ENCODE results near the gene IZUMO2. TPM values are rescaled to one million over a fixed set of nuclear protein-coding genes. Genes with fewer than 3 reads are reported as not detected.

The IZUMO2 gene
- total RNA-seq, 2 donors from 2014 or later = not detected

DNA sequence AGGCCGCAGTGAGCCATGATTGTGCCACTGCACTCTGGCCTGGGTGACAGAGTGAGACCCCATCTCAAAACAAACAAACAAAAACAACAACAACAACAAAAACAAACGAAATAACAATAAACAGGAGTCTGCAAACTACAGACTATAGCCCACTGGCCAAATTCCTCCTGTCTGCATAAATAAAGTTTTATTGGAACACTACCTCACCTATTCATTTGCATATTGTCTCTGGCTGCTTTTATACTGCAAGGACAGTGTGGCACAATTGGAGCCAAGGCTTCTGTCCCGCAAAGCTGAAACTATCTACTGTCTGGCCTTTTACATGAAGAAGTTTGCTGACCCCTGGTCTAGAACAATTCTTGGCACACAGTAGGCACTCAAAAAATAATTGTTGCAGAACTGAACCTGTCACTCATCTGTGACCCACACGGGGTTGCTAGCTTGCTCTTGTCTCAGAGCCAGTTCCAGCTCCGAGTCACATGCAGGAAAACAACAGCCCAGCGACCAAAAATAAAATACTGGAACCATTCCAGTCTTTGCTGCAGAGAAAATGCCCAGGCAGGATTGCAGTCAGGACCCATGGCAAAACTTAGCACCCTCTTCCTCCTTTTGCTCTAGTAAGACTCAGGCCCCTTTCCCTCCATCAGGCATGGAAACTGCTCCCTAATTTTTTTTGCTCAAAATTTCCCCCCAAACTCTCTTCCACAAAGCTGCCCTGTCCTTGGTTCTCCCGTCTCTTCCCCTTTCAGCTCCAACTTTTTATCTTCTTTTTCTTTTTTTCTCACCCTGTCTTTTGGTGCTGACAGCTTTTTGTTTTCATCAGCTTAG is 35.6 kb upstream of the IZUMO2 start:
- no peak overlapping the region for H3K27ac Mint-ChIP-seq
- no peaks in the 10 kb centered on the region for H3K4me1 Mint-ChIP-seq (ENCODE audit: low read depth)

DNA sequence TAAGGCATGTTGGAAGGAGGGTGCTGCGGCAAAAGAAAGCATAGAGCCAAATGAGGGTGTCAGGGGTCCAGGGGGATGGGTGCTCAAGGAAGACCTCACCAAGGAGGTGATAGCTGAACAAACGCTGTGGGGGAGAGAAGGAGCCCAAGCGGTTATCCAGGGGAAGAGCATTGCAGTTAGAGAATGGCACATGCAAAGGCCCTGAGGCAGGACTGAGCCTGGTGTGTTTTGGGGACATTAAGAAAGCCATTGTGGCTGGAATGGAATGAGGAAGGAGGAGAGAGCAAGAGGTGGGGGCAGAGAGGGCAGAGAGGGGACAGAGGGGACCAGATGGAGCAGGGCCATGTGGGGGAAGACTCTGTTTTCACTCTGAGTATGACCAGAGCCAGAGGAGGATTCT is 34.3 kb upstream of the IZUMO2 start:
- DNase-seq (no peak), ATAC-seq (replicated peaks in 1 of 2) (no peak)
- H3K4me3 Mint-ChIP-seq = no peak overlapping the region
- H3K4me1 Mint-ChIP-seq (ENCODE audit: low read depth) = no peaks in the 10 kb centered on the region
- H3K36me3 Mint-ChIP-seq (ENCODE audit: insufficient read depth in 2 of 2) = peaks cover 0 to 4% of the 10 kb centered on the region in 2 donors
- no peak overlapping the region for H3K27ac Mint-ChIP-seq
- H3K9me3 Mint-ChIP-seq = no peaks in the 10 kb centered on the region
- H3K27me3 Mint-ChIP-seq (ENCODE audit: low read depth) = peaks cover 47% of the 10 kb centered on the region

More for the DNA sequence above, 35.6 kb upstream of the IZUMO2 start:
- Mint-ChIP-seq H3K4me3 (no peak overlapping the region), H3K36me3 (ENCODE audit: insufficient read depth in 2 of 2) (peaks cover 0 to 4% of the 10 kb centered on the region in 2 donors), H3K27me3 (ENCODE audit: low read depth) (peaks cover 46% of the 10 kb centered on the region), H3K9me3 (no peaks in the 10 kb centered on the region)
- no peak for ATAC-seq (replicated peaks in 1 of 2)
- DNase-seq = no peak

DNA sequence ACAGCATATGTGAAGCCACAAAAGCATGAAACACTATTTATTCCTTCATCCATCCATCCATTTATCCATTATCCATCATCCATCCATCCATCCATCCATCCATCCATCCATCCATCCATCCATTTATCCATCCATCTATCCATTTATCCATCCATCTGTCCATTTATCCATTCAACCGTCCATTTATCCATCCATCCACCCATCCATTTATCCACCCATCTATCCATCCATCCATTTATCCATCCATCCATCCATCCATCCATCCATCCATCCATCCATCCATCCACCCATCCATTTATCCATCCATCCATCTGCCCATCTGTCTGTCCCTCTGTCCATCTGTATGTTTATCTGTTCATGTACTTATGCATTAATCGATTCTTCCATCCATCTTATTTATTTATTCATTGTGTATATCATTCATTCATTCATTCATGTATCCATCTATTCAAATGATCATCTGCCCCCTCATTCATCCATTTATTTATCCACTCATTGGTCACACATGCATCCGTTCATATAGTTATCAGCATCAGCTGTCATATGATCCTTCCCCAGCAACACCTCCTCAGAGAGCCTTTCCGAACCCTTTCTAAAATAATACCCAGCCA is 33.3 kb upstream of the IZUMO2 start:
- Mint-ChIP-seq H3K4me1 (ENCODE audit: low read depth) (no peaks in the 10 kb centered on the region), H3K27ac (no peak overlapping the region), H3K36me3 (ENCODE audit: insufficient read depth in 2 of 2) (no peaks in the 10 kb centered on the region), H3K4me3 (no peak overlapping the region), H3K9me3 (no peaks in the 10 kb centered on the region), H3K27me3 (ENCODE audit: low read depth) (peaks cover 39% of the 10 kb centered on the region)
- no peak for DNase-seq
- ATAC-seq (replicated peaks in 1 of 2) = no peak

DNA sequence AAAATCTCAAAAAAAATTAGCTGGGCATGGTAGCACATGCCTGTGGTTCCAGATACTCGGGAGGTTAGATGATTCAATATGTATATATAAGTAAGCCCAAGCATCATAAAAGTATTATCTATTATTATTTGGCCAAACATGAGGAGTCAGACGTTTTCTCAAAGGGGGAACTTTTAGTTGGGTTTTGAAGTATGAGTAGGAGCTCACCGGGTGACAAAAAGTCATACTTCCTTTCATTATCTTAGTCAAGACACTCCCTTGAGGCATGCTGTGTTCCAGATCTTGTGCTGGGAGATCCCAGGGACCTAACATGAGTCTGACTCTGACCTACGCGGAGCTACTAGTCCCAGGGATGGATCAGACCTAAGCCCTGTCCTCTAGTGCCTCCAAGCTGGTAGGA is 32.1 kb upstream of the IZUMO2 start:
- H3K4me3 Mint-ChIP-seq = no peak overlapping the region
- DNase-seq (no peak), ATAC-seq (replicated peaks in 1 of 2) (no peak)
- no peaks in the 10 kb centered on the region for H3K9me3 Mint-ChIP-seq
- H3K36me3 Mint-ChIP-seq (ENCODE audit: insufficient read depth in 2 of 2) = no peaks in the 10 kb centered on the region
- peaks cover 31% of the 10 kb centered on the region for H3K27me3 Mint-ChIP-seq (ENCODE audit: low read depth)
- H3K4me1 Mint-ChIP-seq (ENCODE audit: low read depth) = no peaks in the 10 kb centered on the region
- H3K27ac Mint-ChIP-seq = no peak overlapping the region

DNA sequence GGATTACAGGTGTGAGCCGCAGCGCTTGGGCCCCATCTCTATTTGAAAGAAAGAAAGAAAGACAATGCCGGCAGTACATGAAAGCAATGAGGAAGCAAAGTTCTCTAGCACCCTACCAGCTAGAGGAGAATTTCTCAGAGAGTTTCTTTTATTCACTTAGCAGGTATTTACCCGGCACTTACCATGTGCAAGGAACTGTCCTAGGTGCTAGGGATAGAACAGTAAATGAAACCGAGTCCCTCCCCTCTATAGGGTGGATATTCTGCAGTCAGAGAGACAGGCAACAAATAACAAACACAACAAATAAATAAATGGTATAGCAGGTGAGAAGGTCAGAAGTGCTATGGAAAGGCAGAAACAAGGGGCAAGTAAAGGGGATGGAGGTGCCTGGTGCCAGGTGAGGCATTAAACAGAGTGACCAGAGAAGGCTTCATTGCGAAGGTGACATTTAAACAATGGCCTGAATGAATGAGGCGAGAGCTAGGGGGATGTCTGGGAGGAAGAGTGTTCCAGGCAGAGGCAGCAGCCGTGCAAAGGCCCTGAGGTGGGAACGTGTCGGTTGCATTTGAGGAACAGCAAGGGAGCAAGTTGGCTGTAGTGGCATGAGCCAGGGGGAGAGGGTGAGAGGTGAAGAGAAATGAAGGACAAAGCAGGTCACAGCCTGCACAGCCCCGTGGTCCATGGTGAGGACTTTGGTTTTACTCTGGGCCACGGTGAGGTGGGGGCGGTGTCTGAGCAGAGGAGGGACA is 29.6 kb upstream of the IZUMO2 start:
- Mint-ChIP-seq H3K9me3 (no peaks in the 10 kb centered on the region), H3K27me3 (ENCODE audit: low read depth) (peaks cover 26% of the 10 kb centered on the region), H3K4me1 (ENCODE audit: low read depth) (no peaks in the 10 kb centered on the region), H3K4me3 (no peak overlapping the region), H3K27ac (no peak overlapping the region), H3K36me3 (ENCODE audit: insufficient read depth in 2 of 2) (no peaks in the 10 kb centered on the region)
- ATAC-seq (replicated peaks in 1 of 2) = no peak
- no peak for DNase-seq

DNA sequence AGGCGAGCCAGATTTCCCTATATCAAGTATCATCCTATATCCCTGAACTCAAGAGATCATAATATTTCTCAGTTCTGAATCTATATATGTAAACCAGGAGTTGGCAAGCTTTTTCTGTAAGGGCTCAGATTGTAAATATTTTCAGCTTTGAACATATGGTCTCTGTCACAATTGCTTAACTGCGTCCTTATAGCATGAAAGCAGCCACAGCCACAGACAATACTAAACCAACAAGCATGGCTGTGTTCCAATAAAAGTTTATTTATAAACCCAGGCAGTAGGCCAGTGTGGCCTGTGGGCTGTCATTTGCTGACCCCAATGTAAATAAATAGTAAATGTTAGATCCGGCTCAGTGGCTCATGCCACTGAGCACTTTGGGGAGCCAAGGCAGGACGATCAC is 28.1 kb upstream of the IZUMO2 start:
- Mint-ChIP-seq H3K9me3 (peaks cover 0 to 2% of the 10 kb centered on the region in 2 donors), H3K36me3 (ENCODE audit: insufficient read depth in 2 of 2) (no peaks in the 10 kb centered on the region), H3K4me3 (no peak overlapping the region), H3K27me3 (ENCODE audit: low read depth) (peaks cover 18% of the 10 kb centered on the region), H3K27ac (no peak overlapping the region), H3K4me1 (ENCODE audit: low read depth) (no peaks in the 10 kb centered on the region)
- no peak for DNase-seq
- ATAC-seq (replicated peaks in 1 of 2) = no peak

DNA sequence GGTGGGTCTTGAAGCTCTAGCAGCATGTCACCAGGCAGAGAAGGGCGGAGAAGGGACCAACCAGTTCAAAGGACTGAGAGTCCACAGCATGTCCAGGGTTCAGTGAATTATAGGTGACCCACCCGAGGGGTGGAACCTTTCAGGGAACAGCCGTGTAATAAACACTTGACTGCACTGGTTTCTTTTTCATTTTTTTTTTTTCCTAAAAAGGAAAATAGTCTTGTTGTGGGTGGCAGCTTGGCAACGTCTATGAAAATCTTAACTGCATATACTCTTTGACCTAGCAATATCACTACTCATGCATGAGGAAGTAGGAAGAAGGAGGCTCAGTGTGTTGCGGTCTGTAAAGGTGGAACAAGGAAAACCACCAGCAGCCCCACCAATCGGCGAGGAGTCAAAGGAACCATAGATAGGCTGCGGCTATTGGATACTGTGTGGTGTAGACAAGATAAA is 27.4 kb upstream of the IZUMO2 start:
- H3K36me3 Mint-ChIP-seq (ENCODE audit: insufficient read depth in 2 of 2) = no peaks in the 10 kb centered on the region
- H3K9me3 Mint-ChIP-seq = peaks cover 0 to 2% of the 10 kb centered on the region in 2 donors
- H3K27ac Mint-ChIP-seq = no peak overlapping the region
- H3K27me3 Mint-ChIP-seq (ENCODE audit: low read depth) = peaks cover 11% of the 10 kb centered on the region
- DNase-seq (no peak), ATAC-seq (replicated peaks in 1 of 2) (no peak)
- no peak overlapping the region for H3K4me3 Mint-ChIP-seq
- no peaks in the 10 kb centered on the region for H3K4me1 Mint-ChIP-seq (ENCODE audit: low read depth)

DNA sequence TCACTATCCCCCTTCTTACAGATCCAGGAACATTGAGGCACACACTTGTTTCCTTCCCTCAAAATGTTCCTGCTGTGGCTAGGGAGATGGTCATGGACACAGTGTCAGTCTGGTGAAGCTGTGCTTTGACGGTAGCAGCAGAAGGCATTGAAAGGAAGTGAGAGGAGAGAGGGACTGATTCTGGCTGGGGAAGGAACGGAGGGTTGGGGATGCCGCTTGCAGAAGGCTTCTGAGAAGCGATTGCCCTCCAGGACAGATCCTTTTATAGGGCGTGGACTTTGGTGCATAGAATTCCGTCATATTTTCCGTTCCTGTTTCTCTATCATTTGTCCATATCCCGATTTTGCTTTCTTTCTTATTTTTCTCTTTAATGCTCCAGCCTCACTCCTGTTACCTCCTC is 26.2 kb upstream of the IZUMO2 start:
- Mint-ChIP-seq H3K4me1 (ENCODE audit: low read depth) (no peaks in the 10 kb centered on the region), H3K27me3 (ENCODE audit: low read depth) (peaks cover 11% of the 10 kb centered on the region), H3K36me3 (ENCODE audit: insufficient read depth in 2 of 2) (no peaks in the 10 kb centered on the region), H3K4me3 (no peak overlapping the region), H3K9me3 (peaks cover 0 to 2% of the 10 kb centered on the region in 2 donors), H3K27ac (no peak overlapping the region)
- ATAC-seq (replicated peaks in 1 of 2) = no peak
- DNase-seq = no peak

DNA sequence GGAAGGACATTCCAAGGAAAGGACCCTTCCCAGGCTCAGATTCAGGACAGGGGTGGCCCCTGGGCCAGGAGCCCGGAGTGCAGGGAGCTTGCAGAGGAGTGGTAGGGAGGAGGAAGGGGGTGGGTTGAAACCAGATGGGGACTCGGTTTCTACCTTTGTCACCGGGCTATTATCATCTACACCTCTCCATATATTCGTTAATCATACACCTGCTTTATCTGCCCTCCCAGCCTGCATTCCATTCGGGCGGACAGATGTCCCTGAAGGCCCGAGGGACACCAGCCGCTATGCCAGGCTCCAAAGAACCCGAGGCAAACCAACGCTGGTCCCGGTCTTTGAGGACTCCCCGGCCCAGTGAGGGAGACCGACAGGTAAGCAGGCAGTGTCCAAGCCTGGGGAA is 24.9 kb upstream of the IZUMO2 start:
- H3K4me1 Mint-ChIP-seq (ENCODE audit: low read depth) = no peaks in the 10 kb centered on the region
- ATAC-seq (replicated peaks in 1 of 2) (no peak), DNase-seq (no peak)
- H3K9me3 Mint-ChIP-seq = peaks cover 0 to 2% of the 10 kb centered on the region in 2 donors
- peaks cover 11% of the 10 kb centered on the region for H3K27me3 Mint-ChIP-seq (ENCODE audit: low read depth)
- no peak overlapping the region for H3K4me3 Mint-ChIP-seq
- no peaks in the 10 kb centered on the region for H3K36me3 Mint-ChIP-seq (ENCODE audit: insufficient read depth in 2 of 2)
- no peak overlapping the region for H3K27ac Mint-ChIP-seq

DNA sequence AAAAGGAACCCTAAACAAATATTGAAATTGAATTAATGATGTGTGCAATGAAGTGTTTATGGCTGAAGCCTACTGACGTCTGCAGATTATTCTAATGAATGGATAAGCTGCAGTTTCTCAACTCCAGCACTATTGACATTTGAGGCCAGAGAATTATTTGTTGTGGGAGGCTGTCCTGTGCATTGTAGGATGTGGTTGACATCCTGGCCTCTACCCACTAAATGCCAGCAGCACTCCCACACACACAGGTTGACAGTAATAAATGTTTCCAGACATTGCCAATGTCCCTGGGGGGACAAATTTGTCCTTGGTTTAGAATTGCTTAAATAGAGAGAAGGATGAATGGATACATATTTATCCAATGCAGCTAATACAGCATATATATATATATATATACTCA is 21.1 kb upstream of the IZUMO2 start:
- no peaks in the 10 kb centered on the region for H3K36me3 Mint-ChIP-seq (ENCODE audit: insufficient read depth in 2 of 2)
- H3K27me3 Mint-ChIP-seq (ENCODE audit: low read depth) = peaks cover 3% of the 10 kb centered on the region
- DNase-seq (no peak), ATAC-seq (replicated peaks in 1 of 2) (no peak)
- no peak overlapping the region for H3K27ac Mint-ChIP-seq
- no peak overlapping the region for H3K4me3 Mint-ChIP-seq
- peaks cover 0 to 2% of the 10 kb centered on the region in 2 donors for H3K9me3 Mint-ChIP-seq
- H3K4me1 Mint-ChIP-seq (ENCODE audit: low read depth) = no peaks in the 10 kb centered on the region

DNA sequence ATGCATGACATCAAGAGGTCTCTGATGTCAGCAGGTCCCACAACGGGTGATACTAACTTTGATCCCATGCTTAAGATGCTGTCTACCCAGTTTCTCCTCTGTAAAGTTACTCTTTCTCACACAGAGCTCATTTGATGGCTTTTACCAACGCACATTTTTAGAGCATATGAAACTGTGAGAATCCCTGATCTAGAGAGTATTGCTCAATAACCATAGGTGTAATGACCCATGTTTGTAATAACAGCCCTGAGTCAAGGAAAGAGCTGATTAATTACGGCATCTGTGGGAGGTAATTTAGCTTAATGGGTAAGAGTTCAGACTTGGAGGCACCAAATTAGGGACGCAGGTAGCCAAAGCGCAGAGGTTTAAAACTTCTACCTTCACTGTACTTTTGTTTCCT is 18.0 kb upstream of the IZUMO2 start:
- Mint-ChIP-seq H3K4me3 (no peak overlapping the region), H3K9me3 (no peaks in the 10 kb centered on the region), H3K27me3 (ENCODE audit: low read depth) (no peaks in the 10 kb centered on the region), H3K4me1 (ENCODE audit: low read depth) (no peaks in the 10 kb centered on the region), H3K36me3 (ENCODE audit: insufficient read depth in 2 of 2) (no peaks in the 10 kb centered on the region), H3K27ac (no peak overlapping the region)
- DNase-seq (no peak), ATAC-seq (replicated peaks in 1 of 2) (no peak)

DNA sequence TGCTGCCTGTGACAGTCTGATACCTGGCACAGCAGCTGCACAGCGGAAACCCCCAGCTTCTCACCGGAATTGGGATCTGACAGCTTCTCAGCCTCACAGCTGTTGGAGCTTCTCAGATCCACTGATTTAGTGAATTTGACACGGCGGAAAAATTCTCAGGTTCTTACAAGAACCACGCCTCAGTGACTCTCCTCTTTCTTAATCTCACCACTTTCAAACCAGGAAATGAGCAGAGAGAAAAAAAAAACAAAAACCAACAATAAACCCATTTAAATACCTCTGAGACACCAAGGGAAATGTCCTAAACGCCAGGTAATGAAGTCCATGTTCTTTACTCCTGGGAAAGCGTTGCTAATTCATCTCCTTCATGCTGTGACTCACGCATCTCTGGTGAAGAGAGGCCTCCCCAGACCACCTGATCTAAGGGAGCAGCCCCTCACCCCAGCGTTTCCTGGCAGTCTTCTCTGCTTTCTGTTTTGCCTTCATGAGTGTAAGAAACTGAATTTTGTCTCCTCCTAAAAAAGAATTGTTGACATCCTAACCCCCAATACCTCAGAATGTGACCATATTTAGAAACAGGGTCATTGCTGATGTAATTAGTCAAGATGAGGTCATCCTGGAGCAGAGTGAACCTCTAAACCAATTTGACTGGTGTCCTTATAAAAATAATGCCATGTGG is 15.9 kb upstream of the IZUMO2 start:
- no peaks in the 10 kb centered on the region for H3K36me3 Mint-ChIP-seq (ENCODE audit: insufficient read depth in 2 of 2)
- H3K27ac Mint-ChIP-seq = no peak overlapping the region
- peaks cover 11% of the 10 kb centered on the region for H3K27me3 Mint-ChIP-seq (ENCODE audit: low read depth)
- DNase-seq (no peak), ATAC-seq (replicated peaks in 1 of 2) (peak in 1 of 2 donors; percentile 43)
- no peaks in the 10 kb centered on the region for H3K4me1 Mint-ChIP-seq (ENCODE audit: low read depth)
- H3K9me3 Mint-ChIP-seq = peaks cover 2% of the 10 kb centered on the region in 2 donors
- H3K4me3 Mint-ChIP-seq = peak overlapping the region in 1 of 2 donors; percentile 9

DNA sequence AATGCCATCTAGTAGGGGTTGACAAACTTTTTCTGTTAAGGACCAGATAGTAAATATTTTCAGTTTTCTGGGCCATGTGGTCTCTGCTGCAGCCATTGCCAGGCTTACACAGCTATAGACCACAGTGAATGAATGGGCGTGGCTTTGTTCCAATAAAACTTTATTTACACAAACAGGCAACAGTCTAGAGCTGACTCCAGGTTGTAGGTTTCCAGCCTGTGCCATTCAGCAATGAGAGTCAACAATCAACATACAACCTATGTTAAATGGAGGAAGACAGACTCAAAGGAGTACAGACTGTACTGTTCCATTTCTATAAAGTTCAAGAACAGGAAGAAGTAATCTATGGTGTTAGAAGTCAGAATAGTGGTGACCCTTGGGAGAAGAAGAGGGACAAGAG is 15.2 kb upstream of the IZUMO2 start:
- DNase-seq (no peak), ATAC-seq (replicated peaks in 1 of 2) (no peak)
- peaks cover 2% of the 10 kb centered on the region in 2 donors for H3K9me3 Mint-ChIP-seq
- no peak overlapping the region for H3K4me3 Mint-ChIP-seq
- H3K4me1 Mint-ChIP-seq (ENCODE audit: low read depth) = no peaks in the 10 kb centered on the region
- H3K27me3 Mint-ChIP-seq (ENCODE audit: low read depth) = peaks cover 11% of the 10 kb centered on the region
- no peak overlapping the region for H3K27ac Mint-ChIP-seq
- H3K36me3 Mint-ChIP-seq (ENCODE audit: insufficient read depth in 2 of 2) = no peaks in the 10 kb centered on the region

Data from activated T-cell treated with anti-CD3 and anti-CD28 coated beads, Interleukin-2, amount 50 U/mL, for 72 hours (primary cell).